Kidney epithelial cell (primary cell): ENCODE data around the gene SLC22A13. TPM values are rescaled to one million over a fixed set of nuclear protein-coding genes. Genes with fewer than 3 reads are reported as not detected.
"Not testable (repeated sequence)": the region's sequence is repeated elsewhere in the genome, so short reads cannot be mapped to it uniquely, and the experiment has no call there.

ENCODE experiments used
- DNase-seq: peaks from one replicate; pipeline ENCODE4 v3.0.0-alpha.2; 2010; ENCODE audit warnings: low read depth
- H3K27me3 ChIP-seq: 2 replicates; pipeline ENCODE4 v1.6.0; 2011; ENCODE audit warnings: low read length; ENCODE audit not compliant: control insufficient read depth, insufficient read depth
- H3K36me3 ChIP-seq: 2 replicates; pipeline ENCODE4 v1.5.1; 2011; ENCODE audit warnings: low read length; ENCODE audit not compliant: control insufficient read depth, insufficient read depth
- H3K4me3 ChIP-seq: 2 replicates; pipeline ENCODE4 v1.5.1; 2011; ENCODE audit warnings: low read depth, mild to moderate bottlenecking, control low read depth, low read length
- CTCF ChIP-seq: IDR thresholded peaks from 2 replicates; pipeline ENCODE4 v1.5.1; 2011; ENCODE audit warnings: mild to moderate bottlenecking, moderate library complexity, low read length, control low read depth, inconsistent platforms; ENCODE audit not compliant: insufficient read depth, poor library complexity, severe bottlenecking
- total RNA-seq: library from RNA; depleted of rRNA; stranded (reverse); fragments of >200 nt; gene quantifications from 2 replicates; pipeline ENCODE4 v1.2.3, GENCODE V29; 2015

Gene SLC22A13
- total RNA-seq, 1 donor from 2014 or later = not detected

GRCh38 chr3:38283810-38284755 is 18.5 kb downstream of the SLC22A13 start:
- Histone ChIP-seq H3K27me3 (no peaks in the 10 kb centered on the region), H3K4me3 (no peak overlapping the region), H3K36me3 (no peaks in the 10 kb centered on the region)
- DNase-seq = no peak
- no peak for TF ChIP-seq CTCF

- no peak for TF ChIP-seq CTCF
- DNase-seq = no peak
- Histone ChIP-seq H3K27me3 (no peaks in the 10 kb centered on the region), H3K4me3 (no peak overlapping the region), H3K36me3 (no peaks in the 10 kb centered on the region)
Measured at GRCh38 chr3:38284756-38285150, 19.1 kb downstream of the SLC22A13 start.

- not testable (repeated sequence) for H3K27me3 ChIP-seq, DNase-seq, H3K4me3 ChIP-seq, H3K36me3 ChIP-seq
Measured at GRCh38 chr3:38289286-38290217, 23.9 kb downstream of the SLC22A13 start.

- H3K27me3 ChIP-seq, H3K36me3 ChIP-seq, DNase-seq, H3K4me3 ChIP-seq: not testable (repeated sequence)
Measured at GRCh38 chr3:38297053-38297452, 31.4 kb downstream of the SLC22A13 start.

- no peak for TF ChIP-seq CTCF
- DNase-seq = no peak
- Histone ChIP-seq H3K27me3 (no peaks in the 10 kb centered on the region), H3K36me3 (no peaks in the 10 kb centered on the region), H3K4me3 (no peak overlapping the region)
Measured at GRCh38 chr3:38297537-38297936, 31.9 kb downstream of the SLC22A13 start.

- DNase-seq = no peak
- no peaks in the 10 kb centered on the region for H3K36me3 ChIP-seq
- no peaks in the 10 kb centered on the region for H3K27me3 ChIP-seq
- no peak overlapping the region for H3K4me3 ChIP-seq
- TF ChIP-seq CTCF = peak; percentile 42
Measured at GRCh38 chr3:38297947-38298711, 32.5 kb downstream of the SLC22A13 start.
